ENCODE measurements around the gene ACOT7.
A peak's percentile ranks its signal among the peaks of the same experiment; 100 is the strongest.
"Not testable (repeated sequence)": the region's sequence is repeated elsewhere in the genome, so short reads cannot be mapped to it uniquely, and the experiment has no call there.

Gene ACOT7

DNA sequence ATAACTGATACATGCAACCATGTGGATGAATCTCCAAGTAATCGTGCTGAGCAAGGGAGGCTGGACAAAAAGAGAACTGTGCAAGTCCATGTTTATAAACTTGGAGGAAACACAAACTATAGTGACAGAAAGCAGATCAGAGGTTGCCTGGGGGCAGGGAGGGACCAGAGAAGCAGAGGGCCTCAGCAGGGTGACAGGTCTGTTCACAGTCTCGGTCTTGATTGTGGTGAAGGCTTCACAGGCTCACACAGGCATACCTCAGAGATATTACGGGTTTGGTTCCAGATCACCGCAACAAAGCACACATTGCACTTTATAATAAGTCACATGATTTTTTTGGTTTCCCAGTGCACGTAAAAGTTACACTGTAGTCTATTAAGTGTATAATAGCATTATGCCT lies 28.5 kb downstream of the ACOT7 start:
- Histone ChIP-seq H4K20me1 (ENCODE audit: control insufficient read depth, insufficient read depth, low read depth, low read length) (peaks cover 3% of the 10 kb centered on the region; the same call in 1 of the 2 replicates), H3K4me2 (ENCODE audit: low read length) (no peak overlapping the region), H3K79me2 (ENCODE audit: control insufficient read depth, low read length) (peaks cover 41% of the 10 kb centered on the region), H3F3A (ENCODE audit: control insufficient read depth, insufficient read depth) (no peaks in the 10 kb centered on the region), H3K4me1 (ENCODE audit: control insufficient read depth, low read length) (no peaks in the 10 kb centered on the region), H3K4me3 (ENCODE audit: low read length) (no peak overlapping the region), H3K27me3 (ENCODE audit: control insufficient read depth, low read length) (no peaks in the 10 kb centered on the region), H3K27ac (ENCODE audit: low read depth, low read length) (no peak overlapping the region), H3K9me2 (replicated peaks; ENCODE audit: control insufficient read depth, low read length) (no peaks in the 10 kb centered on the region), H3K9me3 (ENCODE audit: control insufficient read depth, insufficient read depth, low read length) (peaks cover 16% of the 10 kb centered on the region; the same call in 1 of the 2 replicates), H3K36me3 (ENCODE audit: control insufficient read depth, low read length) (peaks cover 7% of the 10 kb centered on the region; the same call in 1 of the 2 replicates)
- no peak for TF ChIP-seq EZH2phosphoT487 (IDR thresholded peaks at IDR 0.05; ENCODE audit: borderline replicate concordance, low read length)
- TF ChIP-seq, protein P1, sequence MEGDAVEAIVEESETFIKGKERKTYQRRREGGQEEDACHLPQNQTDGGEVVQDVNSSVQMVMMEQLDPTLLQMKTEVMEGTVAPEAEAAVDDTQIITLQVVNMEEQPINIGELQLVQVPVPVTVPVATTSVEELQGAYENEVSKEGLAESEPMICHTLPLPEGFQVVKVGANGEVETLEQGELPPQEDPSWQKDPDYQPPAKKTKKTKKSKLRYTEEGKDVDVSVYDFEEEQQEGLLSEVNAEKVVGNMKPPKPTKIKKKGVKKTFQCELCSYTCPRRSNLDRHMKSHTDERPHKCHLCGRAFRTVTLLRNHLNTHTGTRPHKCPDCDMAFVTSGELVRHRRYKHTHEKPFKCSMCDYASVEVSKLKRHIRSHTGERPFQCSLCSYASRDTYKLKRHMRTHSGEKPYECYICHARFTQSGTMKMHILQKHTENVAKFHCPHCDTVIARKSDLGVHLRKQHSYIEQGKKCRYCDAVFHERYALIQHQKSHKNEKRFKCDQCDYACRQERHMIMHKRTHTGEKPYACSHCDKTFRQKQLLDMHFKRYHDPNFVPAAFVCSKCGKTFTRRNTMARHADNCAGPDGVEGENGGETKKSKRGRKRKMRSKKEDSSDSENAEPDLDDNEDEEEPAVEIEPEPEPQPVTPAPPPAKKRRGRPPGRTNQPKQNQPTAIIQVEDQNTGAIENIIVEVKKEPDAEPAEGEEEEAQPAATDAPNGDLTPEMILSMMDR (IDR thresholded peaks at IDR 0.05; ENCODE audit: low read depth, low read length, poor library complexity, severe bottlenecking), result no peak

DNA sequence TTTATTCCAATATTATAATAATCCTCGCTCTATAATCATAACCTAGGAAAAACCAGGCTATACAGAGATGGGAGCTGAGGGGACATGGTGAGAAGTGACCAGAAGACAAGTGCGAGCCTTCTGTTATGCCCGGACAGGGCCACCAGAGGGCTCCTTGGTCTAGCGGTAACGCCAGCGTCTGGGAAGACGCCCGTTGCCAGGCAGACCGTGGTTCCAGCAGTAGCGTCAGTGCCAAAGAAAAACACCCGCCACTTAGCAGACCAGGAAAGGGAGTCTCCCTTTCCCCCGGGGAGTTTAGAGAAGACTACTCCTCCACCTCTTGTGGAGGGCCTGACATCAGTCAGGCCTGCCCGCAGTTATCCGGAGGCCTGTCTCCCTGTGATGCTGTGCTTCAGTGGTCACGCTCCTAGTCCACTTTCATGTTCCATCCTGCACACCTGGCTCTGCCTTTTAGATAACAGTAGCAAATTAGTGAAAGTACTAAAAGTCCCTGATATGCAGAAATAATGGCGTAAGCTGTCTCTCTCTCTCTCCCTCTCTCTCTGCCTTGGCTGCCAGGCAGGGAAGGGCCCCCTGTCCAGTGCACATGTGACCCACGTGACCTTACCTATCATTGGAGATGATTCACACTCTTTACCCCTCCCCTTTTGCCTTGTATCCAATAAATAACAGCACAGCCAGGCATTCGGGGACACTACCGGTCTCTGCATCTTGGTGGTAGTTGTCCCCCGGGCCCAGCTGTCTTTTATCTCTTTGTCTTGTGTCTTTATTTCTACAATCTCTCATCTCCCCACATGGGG lies 30.3 kb downstream of the ACOT7 start:
- H3K27ac ChIP-seq (ENCODE audit: low read depth, low read length); H3K36me3 ChIP-seq (ENCODE audit: control insufficient read depth, low read length); H3K4me2 ChIP-seq (ENCODE audit: low read length); H3K4me1 ChIP-seq (ENCODE audit: control insufficient read depth, low read length); H4K20me1 ChIP-seq (ENCODE audit: control insufficient read depth, insufficient read depth, low read depth, low read length); H3K27me3 ChIP-seq (ENCODE audit: control insufficient read depth, low read length); H3F3A ChIP-seq (ENCODE audit: control insufficient read depth, insufficient read depth); H3K9me2 ChIP-seq (replicated peaks; ENCODE audit: control insufficient read depth, low read length); H3K4me3 ChIP-seq (ENCODE audit: low read length): not testable (repeated sequence)
- H3K9me3 ChIP-seq (ENCODE audit: control insufficient read depth, insufficient read depth, low read length), result peaks cover 11% of the 10 kb centered on the region; the same call in 1 of the 2 replicates
- peaks cover 37% of the 10 kb centered on the region for H3K79me2 ChIP-seq (ENCODE audit: control insufficient read depth, low read length)
- TF ChIP-seq, protein P1 (IDR thresholded peaks at IDR 0.05; ENCODE audit: low read depth, low read length, poor library complexity, severe bottlenecking), result peak; percentile 22

DNA sequence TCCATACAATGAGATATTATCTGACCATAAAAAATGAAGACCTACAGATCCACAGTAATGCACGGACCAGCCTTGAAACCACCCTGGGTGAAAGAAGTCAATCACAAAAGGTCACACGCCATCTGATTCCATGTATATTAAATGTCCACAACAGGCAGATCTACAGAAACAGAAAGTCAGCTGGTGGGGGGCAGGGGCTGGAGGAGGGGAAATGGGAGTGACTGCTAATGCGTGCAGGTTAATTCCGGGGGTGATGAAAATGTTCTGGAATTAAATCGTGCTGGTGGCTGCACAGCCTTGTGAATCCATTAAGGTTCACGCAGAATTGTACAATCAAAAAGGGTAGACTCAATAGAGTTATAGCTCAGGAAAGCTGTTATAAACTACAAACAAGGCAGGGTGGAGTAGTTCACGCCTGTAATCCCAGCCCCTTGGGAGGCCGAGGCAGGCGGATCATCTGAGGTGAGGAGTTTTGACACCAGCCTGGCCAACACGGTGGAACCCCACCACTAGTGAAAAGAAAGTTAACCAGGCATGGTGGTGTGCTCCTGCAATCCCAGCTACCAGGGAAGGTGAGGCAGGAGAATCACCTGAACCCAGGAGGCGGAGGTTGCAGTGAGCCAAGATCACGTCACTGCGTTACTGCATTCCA lies 32.3 kb downstream of the ACOT7 start:
- Histone ChIP-seq H3K4me3 (ENCODE audit: low read length) (no peak overlapping the region), H3K9me3 (ENCODE audit: control insufficient read depth, insufficient read depth, low read length) (no peaks in the 10 kb centered on the region), H3K36me3 (ENCODE audit: control insufficient read depth, low read length) (no peaks in the 10 kb centered on the region), H3F3A (ENCODE audit: control insufficient read depth, insufficient read depth) (no peaks in the 10 kb centered on the region), H3K79me2 (ENCODE audit: control insufficient read depth, low read length) (peaks cover 28% of the 10 kb centered on the region), H3K9me2 (replicated peaks; ENCODE audit: control insufficient read depth, low read length) (no peaks in the 10 kb centered on the region), H3K4me1 (ENCODE audit: control insufficient read depth, low read length) (no peaks in the 10 kb centered on the region), H3K27me3 (ENCODE audit: control insufficient read depth, low read length) (no peaks in the 10 kb centered on the region), H4K20me1 (ENCODE audit: control insufficient read depth, insufficient read depth, low read depth, low read length) (peaks cover 3% of the 10 kb centered on the region; the same call in 1 of the 2 replicates), H3K27ac (ENCODE audit: low read depth, low read length) (no peak overlapping the region), H3K4me2 (ENCODE audit: low read length) (no peak overlapping the region)
- TF ChIP-seq EZH2phosphoT487 (IDR thresholded peaks at IDR 0.05; ENCODE audit: borderline replicate concordance, low read length), result no peak
- TF ChIP-seq, protein P1 (IDR thresholded peaks at IDR 0.05; ENCODE audit: low read depth, low read length, poor library complexity, severe bottlenecking), result no peak
